ENCODE data around the gene HEG1.
A peak's percentile ranks its signal among the peaks of the same experiment; 100 is the strongest.

Gene HEG1

DNA sequence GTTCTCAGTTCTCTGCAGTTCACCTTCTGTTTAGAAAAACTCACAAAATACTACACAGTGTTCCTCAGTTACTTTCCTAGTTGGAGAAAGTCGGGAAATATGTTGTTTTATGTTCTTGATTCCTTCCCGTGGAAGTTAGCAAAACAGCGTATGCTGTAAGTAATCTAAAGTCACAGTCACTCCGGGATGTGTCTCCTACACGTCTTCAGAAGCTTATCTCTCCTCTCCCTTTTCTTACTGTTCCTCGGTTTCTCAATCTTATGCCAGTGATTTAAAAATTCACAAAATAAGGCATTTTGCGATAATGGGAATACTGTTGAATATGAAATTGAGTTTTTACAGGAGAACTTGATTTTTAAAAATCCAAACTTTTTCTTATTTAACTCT lies 1.7 kb downstream of the HEG1 start:
- H3K4me1 ChIP-seq (ENCODE audit: insufficient read depth, poor library complexity, severe bottlenecking), result peaks cover 51% of the 10 kb centered on the region
- peak overlapping the region; percentile 86 for H3K4me3 ChIP-seq (ENCODE audit: severe bottlenecking)
- no peaks in the 10 kb centered on the region for H3K9me3 ChIP-seq (ENCODE audit: severe bottlenecking)
- no peak for ATAC-seq (ENCODE audit: low read depth)
- peaks cover 9% of the 10 kb centered on the region; the same call in 1 of the 2 replicates for H3K36me3 ChIP-seq (ENCODE audit: low read depth)
- H3K27ac ChIP-seq (ENCODE audit: poor library complexity, severe bottlenecking), result peak overlapping the region; percentile 79
- no peaks in the 10 kb centered on the region for H3K27me3 ChIP-seq (ENCODE audit: insufficient read depth, poor library complexity, severe bottlenecking)
- no peak for DNase-seq (ENCODE audit: low spot score)
- TF ChIP-seq, protein P1, sequence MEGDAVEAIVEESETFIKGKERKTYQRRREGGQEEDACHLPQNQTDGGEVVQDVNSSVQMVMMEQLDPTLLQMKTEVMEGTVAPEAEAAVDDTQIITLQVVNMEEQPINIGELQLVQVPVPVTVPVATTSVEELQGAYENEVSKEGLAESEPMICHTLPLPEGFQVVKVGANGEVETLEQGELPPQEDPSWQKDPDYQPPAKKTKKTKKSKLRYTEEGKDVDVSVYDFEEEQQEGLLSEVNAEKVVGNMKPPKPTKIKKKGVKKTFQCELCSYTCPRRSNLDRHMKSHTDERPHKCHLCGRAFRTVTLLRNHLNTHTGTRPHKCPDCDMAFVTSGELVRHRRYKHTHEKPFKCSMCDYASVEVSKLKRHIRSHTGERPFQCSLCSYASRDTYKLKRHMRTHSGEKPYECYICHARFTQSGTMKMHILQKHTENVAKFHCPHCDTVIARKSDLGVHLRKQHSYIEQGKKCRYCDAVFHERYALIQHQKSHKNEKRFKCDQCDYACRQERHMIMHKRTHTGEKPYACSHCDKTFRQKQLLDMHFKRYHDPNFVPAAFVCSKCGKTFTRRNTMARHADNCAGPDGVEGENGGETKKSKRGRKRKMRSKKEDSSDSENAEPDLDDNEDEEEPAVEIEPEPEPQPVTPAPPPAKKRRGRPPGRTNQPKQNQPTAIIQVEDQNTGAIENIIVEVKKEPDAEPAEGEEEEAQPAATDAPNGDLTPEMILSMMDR (IDR thresholded peaks at IDR 0.05; ENCODE audit: poor library complexity, severe bottlenecking), result no peak

DNA sequence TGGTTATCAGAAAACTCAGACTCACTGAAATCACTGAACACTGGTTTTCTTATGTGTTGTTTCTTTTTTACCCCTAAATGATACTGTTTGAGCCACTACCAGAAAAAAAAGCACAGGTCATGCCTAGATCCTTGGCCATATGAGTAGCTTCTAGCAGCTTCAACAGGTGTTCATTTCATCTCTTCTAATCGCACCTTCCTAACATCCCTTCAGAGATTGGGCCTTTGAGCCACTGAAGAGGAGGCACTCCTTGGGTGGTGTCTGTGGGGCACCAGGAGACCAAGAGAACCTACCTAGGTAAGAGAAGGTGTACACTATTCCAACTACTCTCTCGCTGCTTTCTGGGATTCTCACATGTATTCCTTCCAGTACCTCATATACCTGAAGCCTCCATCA lies 2.5 kb downstream of the HEG1 start:
- Histone ChIP-seq H3K4me3 (ENCODE audit: severe bottlenecking) (no peak overlapping the region), H3K27me3 (ENCODE audit: insufficient read depth, poor library complexity, severe bottlenecking) (no peaks in the 10 kb centered on the region), H3K4me1 (ENCODE audit: insufficient read depth, poor library complexity, severe bottlenecking) (peaks cover 52% of the 10 kb centered on the region), H3K27ac (ENCODE audit: poor library complexity, severe bottlenecking) (peak overlapping the region; percentile 79), H3K36me3 (ENCODE audit: low read depth) (peaks cover 9% of the 10 kb centered on the region; the same call in 1 of the 2 replicates), H3K9me3 (ENCODE audit: severe bottlenecking) (no peaks in the 10 kb centered on the region)
- ATAC-seq (ENCODE audit: low read depth), result no peak
- TF ChIP-seq, protein P1 (IDR thresholded peaks at IDR 0.05; ENCODE audit: poor library complexity, severe bottlenecking), result no peak
- DNase-seq (ENCODE audit: low spot score), result no peak

DNA sequence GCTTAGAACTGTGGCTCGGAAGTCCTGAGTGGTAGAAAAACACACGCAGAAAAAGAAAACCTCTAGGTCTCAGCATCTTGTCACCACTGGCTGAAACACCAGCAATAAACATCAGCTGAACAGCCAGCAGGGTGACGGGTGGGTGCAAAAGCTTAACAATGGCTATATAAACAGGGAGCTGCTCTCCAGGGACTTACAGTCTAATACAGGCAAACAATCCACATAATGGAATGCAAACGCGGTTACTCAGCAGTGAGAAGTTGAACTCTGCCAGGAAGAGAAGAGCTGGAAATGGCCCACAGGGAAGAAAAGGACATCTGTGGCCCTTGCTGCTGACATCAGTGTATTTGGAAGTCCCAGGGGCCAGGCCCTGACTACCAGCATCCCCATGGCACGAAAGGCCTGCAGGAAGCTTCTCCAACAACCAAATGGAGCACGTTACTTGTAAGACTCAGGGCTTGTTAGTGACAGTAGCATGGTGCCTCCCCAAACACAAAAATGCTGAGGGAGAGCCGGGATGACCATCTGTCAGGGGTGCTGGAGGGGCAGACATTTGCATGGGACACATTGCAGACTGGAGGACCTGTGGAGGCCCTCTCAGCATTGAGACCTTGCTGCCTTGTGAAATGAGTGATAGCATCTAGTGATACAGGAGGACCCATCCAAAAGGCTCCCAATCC lies 3.0 kb downstream of the HEG1 start:
- peak overlapping the region; percentile 79 for H3K27ac ChIP-seq (ENCODE audit: poor library complexity, severe bottlenecking)
- no peak overlapping the region for H3K4me3 ChIP-seq (ENCODE audit: severe bottlenecking)

DNA sequence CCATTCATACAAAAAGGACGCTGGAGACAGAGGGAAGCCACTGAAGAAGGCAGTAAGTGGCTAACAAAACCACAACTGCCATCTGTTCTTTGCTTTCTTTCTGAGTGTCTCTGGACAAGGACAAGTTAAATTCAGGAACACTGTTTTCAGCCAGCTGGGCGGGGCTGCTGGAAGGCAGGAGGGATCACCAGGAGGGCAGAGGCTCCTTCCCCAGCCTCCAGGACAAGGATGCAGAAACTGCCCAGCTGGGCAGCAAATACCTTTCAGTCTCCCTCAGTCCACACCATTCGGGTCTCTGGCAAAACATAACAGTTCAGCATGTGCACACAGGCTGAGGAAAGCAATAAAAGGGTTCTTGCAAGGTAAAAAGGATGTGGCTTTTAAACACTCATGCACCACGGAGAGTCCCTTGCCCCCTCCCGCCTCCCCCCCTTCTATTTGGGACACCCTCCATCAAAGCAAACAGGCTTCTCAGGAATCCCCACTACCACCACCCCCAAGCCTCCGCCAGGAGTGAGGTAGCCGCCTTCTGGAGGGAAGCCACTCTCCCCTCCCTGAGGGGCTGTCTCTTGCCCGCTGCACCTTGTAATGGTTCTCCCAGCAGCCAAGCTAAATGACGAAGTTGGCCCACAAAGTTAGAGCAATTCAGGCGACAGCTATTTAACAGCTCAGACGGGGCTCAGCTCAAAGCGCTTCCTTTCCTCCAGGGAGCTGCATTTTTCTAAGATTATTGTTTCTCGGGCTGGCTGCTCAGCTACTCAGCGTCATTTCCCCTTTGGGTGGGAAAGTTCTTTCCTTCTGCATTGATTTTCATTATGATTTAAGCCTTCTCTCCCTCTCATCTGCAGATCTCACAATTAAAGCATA lies 3.8 kb downstream of the HEG1 start:
- no peaks in the 10 kb centered on the region for H3K27me3 ChIP-seq (ENCODE audit: insufficient read depth, poor library complexity, severe bottlenecking)
- no peak overlapping the region for H3K4me3 ChIP-seq (ENCODE audit: severe bottlenecking)
- H3K27ac ChIP-seq (ENCODE audit: poor library complexity, severe bottlenecking), result peak overlapping the region; percentile 79
- peaks cover 45% of the 10 kb centered on the region for H3K4me1 ChIP-seq (ENCODE audit: insufficient read depth, poor library complexity, severe bottlenecking)
- no peak for DNase-seq (ENCODE audit: low spot score)
- peak; percentile 22 for ATAC-seq (ENCODE audit: low read depth)
- H3K36me3 ChIP-seq (ENCODE audit: low read depth), result peaks cover 15% of the 10 kb centered on the region; the same call in 1 of the 2 replicates
- H3K9me3 ChIP-seq (ENCODE audit: severe bottlenecking), result no peaks in the 10 kb centered on the region
- TF ChIP-seq, protein P1 (IDR thresholded peaks at IDR 0.05; ENCODE audit: poor library complexity, severe bottlenecking), result no peak

More for the DNA sequence above, 3.0 kb downstream of the HEG1 start:
- TF ChIP-seq, protein P1 (IDR thresholded peaks at IDR 0.05; ENCODE audit: poor library complexity, severe bottlenecking), result no peak
- no peaks in the 10 kb centered on the region for H3K9me3 ChIP-seq (ENCODE audit: severe bottlenecking)
- H3K27me3 ChIP-seq (ENCODE audit: insufficient read depth, poor library complexity, severe bottlenecking), result no peaks in the 10 kb centered on the region
- ATAC-seq (ENCODE audit: low read depth) (0 out of 3 replicates have a peak, but pooled peaks have one; percentile 9), DNase-seq (ENCODE audit: low spot score) (no peak)
- H3K4me1 ChIP-seq (ENCODE audit: insufficient read depth, poor library complexity, severe bottlenecking), result peaks cover 52% of the 10 kb centered on the region
- H3K36me3 ChIP-seq (ENCODE audit: low read depth), result peaks cover 9% of the 10 kb centered on the region; the same call in 1 of the 2 replicates

Data from RWPE2 (cell line).